WTC11 (cell line): ENCODE measurements around the gene CYP19A1. TPM values are rescaled to one million over a fixed set of nuclear protein-coding genes. Genes with fewer than 3 reads are reported as not detected.

Source experiments
- ATAC-seq: fragments of 200-7000 bp; cut with Tn5 transposase; 2 replicates; pipeline ENCODE4 v1.10.0; 2021; ENCODE audit warnings: mild to moderate bottlenecking, moderate library complexity
- CTCF ChIA-PET: fragments of 300-600 bp; sonication (Branson Sonifier 250); formaldehyde crosslinking; loops from one replicate; lab custom pipeline; 2021; ENCODE audit warnings: antibody characterized with exemption; lab: Charles Lee
- POLR2A ChIA-PET: fragments of 350-600 bp; sonication (Branson Sonifier 250); formaldehyde crosslinking; loops from one replicate; lab custom pipeline; 2021; ENCODE audit warnings: antibody characterized with exemption; lab: Charles Lee
- DNase-seq: peaks from one replicate; pipeline ENCODE4 v3.0.0; 2021; ENCODE audit warnings: low spot score
- H3K27ac Mint-ChIP-seq: 2 replicates; pipeline ENCODE4 v1.8.0; 2021; ENCODE audit warnings: mixed read lengths
- H3K27me3 Mint-ChIP-seq: 2 replicates; pipeline ENCODE4 v1.8.0; 2021; ENCODE audit warnings: low read depth, mild to moderate bottlenecking, moderate library complexity, mixed read lengths
- H3K36me3 Mint-ChIP-seq: 2 replicates; pipeline ENCODE4 v1.8.0; 2021; ENCODE audit warnings: mixed read lengths
- H3K4me1 Mint-ChIP-seq: 2 replicates; pipeline ENCODE4 v1.8.0; 2022; ENCODE audit warnings: mixed read lengths
- H3K4me3 Mint-ChIP-seq: 2 replicates; pipeline ENCODE4 v1.8.0; 2021; ENCODE audit warnings: mild to moderate bottlenecking, moderate library complexity, mixed read lengths
- H3K9me3 Mint-ChIP-seq: 2 replicates; pipeline ENCODE4 v1.8.0; 2021; ENCODE audit warnings: mixed read lengths
- CTCF ChIP-seq: fragments of 200-600 bp; IDR thresholded peaks from 2 replicates; pipeline ENCODE4 v1.8.0; 2022; ENCODE audit warnings: antibody characterized with exemption
- ESRRA ChIP-seq: sonication (generic); formaldehyde crosslinking; IDR thresholded peaks from 2 replicates; pipeline ENCODE4 v1.8.1; 2022; ENCODE audit warnings: mild to moderate bottlenecking, missing genetic modification reagents, borderline replicate concordance
- FOXJ3 ChIP-seq: sonication (generic); formaldehyde crosslinking; IDR thresholded peaks from 2 replicates; pipeline ENCODE4 v1.9.0; 2021; ENCODE audit warnings: missing genetic modification reagents, mild to moderate bottlenecking, borderline replicate concordance
- FOXK1 ChIP-seq: sonication (generic); formaldehyde crosslinking; IDR thresholded peaks from 2 replicates; pipeline ENCODE4 v1.8.0; 2022; ENCODE audit warnings: mild to moderate bottlenecking, moderate library complexity, missing genetic modification reagents
- GABPB1 ChIP-seq: sonication (generic); formaldehyde crosslinking; IDR thresholded peaks from 2 replicates; pipeline ENCODE4 v1.8.1; 2023; ENCODE audit warnings: mild to moderate bottlenecking, missing genetic modification reagents
- MAX ChIP-seq: sonication (generic); formaldehyde crosslinking; IDR thresholded peaks from 2 replicates; pipeline ENCODE4 v1.8.0; 2022; ENCODE audit warnings: mild to moderate bottlenecking, missing genetic modification reagents
- MXD4 ChIP-seq: fragments of 250-450 bp; sonication (Bioruptor Pico); IDR thresholded peaks from 2 replicates; pipeline ENCODE4 v1.8.0; 2021; ENCODE audit warnings: mild to moderate bottlenecking, moderate library complexity, borderline replicate concordance
- USF1 ChIP-seq: sonication (generic); formaldehyde crosslinking; IDR thresholded peaks from 2 replicates; pipeline ENCODE4 v1.8.0; 2022; ENCODE audit warnings: mild to moderate bottlenecking, missing genetic modification reagents
- ZNF138 ChIP-seq: sonication (generic); formaldehyde crosslinking; conservative IDR thresholded peaks from 2 replicates; pipeline ENCODE4 v1.8.1; 2022; ENCODE audit warnings: mild to moderate bottlenecking, moderate library complexity, missing genetic modification reagents
- total RNA-seq: library from RNA; stranded (reverse); gene quantifications from 3 replicates; pipeline ENCODE4 v1.2.3, GENCODE V29; 2021
- TF ChIP-seq, protein P1 (sequence below): sonication (generic); formaldehyde crosslinking; IDR thresholded peaks from 2 replicates; pipeline ENCODE4 v1.8.0; 2022; ENCODE audit warnings: missing genetic modification reagents
- TF ChIP-seq, protein P2 (sequence below): sonication (generic); formaldehyde crosslinking; IDR thresholded peaks from 2 replicates; pipeline ENCODE4 v1.8.0; 2023; ENCODE audit warnings: missing genetic modification reagents
- TF ChIP-seq, protein P3 (sequence below): sonication (generic); formaldehyde crosslinking; IDR thresholded peaks from 2 replicates; pipeline ENCODE4 v1.8.0; 2022; ENCODE audit warnings: mild to moderate bottlenecking, missing genetic modification reagents
- TF ChIP-seq, protein P4 (sequence below): sonication (generic); formaldehyde crosslinking; IDR thresholded peaks from 2 replicates; pipeline ENCODE4 v1.8.1; 2023; ENCODE audit warnings: mild to moderate bottlenecking, missing genetic modification reagents

CYP19A1 gene
- total RNA-seq, 1 experiment from 2014 or later, result not detected

DNA sequence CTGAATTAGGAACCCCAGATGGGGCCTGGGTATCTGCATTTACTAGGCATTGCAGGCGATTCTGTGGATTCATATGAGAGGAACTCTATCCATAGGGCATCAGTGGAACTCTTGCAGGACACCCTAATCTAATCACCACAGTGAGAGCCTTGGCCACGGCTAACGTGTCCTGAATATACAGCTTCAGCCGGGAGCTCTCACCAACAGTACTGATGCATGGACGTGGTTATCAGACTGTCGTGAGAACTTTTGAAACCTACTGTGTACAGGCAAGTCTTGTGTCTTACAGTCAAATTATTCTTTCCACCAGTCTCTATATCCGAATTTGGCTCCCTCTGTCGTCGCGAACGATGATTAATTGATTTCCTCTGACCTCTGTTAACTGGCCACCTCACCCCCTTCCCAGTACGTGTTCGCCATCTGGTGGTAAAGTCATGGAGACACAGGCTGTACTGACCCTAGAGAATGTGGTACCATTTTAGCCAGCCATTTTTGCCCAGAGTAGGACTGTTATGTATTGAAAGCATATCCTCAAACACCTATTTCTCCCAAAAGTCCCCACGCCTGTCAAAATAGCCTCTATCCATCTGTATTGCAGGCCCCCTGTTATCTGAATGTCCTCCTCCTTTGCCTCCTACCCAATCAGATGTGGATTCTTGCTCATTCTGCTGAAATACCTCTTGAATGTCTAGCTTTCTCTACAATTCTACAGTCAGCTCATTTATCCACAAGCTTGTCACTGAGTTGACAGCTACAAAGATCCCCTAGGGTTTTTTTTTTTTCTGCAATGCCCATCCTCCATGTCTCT is 42.8 kb upstream of the CYP19A1 start:
- ChIA-PET CTCF (interaction anchor here (0.5 to 6.0 kb wide), 18 partner anchors 11 to 649 kb away, joined by 3 to 69 read pairs (median 6); partner anchors contain the start of gene AP4E1), POLR2A (interaction anchor here (1.2 kb wide), 1 partner anchor 95 kb away, joined by 3 read pairs; no protein-coding TSS in a partner anchor)
- H3K9me3 Mint-ChIP-seq, result no peaks in the 10 kb centered on the region
- H3K4me1 Mint-ChIP-seq, result peaks cover 4% of the 10 kb centered on the region
- no peak overlapping the region for H3K4me3 Mint-ChIP-seq
- peaks cover 2% of the 10 kb centered on the region; the same call in 1 of the 2 replicates for H3K27me3 Mint-ChIP-seq
- H3K36me3 Mint-ChIP-seq, result no peaks in the 10 kb centered on the region
- no peak overlapping the region for H3K27ac Mint-ChIP-seq
- ATAC-seq, result peak; percentile 93
- TF ChIP-seq FOXJ3 (CRISPR knock-in tag), result no peak
- TF ChIP-seq CTCF, result peak; percentile 80
- DNase-seq, result peak; percentile 60

GRCh38 chr15:51379390-51379789 is 41.0 kb upstream of the CYP19A1 start:
- Mint-ChIP-seq H3K27ac (no peak overlapping the region), H3K9me3 (no peaks in the 10 kb centered on the region), H3K4me1 (peaks cover 4% of the 10 kb centered on the region), H3K4me3 (no peak overlapping the region), H3K36me3 (no peaks in the 10 kb centered on the region), H3K27me3 (no peaks in the 10 kb centered on the region; the same call in 1 of the 2 replicates)
- DNase-seq (no peak), ATAC-seq (no peak)
- POLR2A ChIA-PET, result no interaction called here
- TF ChIP-seq FOXK1 (CRISPR knock-in tag) (no peak), USF1 (CRISPR knock-in tag) (no peak), ZNF138 (no peak), GABPB1 (CRISPR knock-in tag) (no peak), MXD4 (CRISPR knock-in tag) (no peak)
- TF ChIP-seq, protein P1, sequence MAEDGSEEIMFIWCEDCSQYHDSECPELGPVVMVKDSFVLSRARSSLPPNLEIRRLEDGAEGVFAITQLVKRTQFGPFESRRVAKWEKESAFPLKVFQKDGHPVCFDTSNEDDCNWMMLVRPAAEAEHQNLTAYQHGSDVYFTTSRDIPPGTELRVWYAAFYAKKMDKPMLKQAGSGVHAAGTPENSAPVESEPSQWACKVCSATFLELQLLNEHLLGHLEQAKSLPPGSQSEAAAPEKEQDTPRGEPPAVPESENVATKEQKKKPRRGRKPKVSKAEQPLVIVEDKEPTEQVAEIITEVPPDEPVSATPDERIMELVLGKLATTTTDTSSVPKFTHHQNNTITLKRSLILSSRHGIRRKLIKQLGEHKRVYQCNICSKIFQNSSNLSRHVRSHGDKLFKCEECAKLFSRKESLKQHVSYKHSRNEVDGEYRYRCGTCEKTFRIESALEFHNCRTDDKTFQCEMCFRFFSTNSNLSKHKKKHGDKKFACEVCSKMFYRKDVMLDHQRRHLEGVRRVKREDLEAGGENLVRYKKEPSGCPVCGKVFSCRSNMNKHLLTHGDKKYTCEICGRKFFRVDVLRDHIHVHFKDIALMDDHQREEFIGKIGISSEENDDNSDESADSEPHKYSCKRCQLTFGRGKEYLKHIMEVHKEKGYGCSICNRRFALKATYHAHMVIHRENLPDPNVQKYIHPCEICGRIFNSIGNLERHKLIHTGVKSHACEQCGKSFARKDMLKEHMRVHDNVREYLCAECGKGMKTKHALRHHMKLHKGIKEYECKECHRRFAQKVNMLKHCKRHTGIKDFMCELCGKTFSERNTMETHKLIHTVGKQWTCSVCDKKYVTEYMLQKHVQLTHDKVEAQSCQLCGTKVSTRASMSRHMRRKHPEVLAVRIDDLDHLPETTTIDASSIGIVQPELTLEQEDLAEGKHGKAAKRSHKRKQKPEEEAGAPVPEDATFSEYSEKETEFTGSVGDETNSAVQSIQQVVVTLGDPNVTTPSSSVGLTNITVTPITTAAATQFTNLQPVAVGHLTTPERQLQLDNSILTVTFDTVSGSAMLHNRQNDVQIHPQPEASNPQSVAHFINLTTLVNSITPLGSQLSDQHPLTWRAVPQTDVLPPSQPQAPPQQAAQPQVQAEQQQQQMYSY, result no peak
- CTCF ChIA-PET, result interaction anchor here (0.9 to 6.0 kb wide), 2 partner anchors 12 to 152 kb away, joined by 3 to 69 read pairs; no protein-coding TSS in a partner anchor

- Mint-ChIP-seq H3K27me3 (no peaks in the 10 kb centered on the region; the same call in 1 of the 2 replicates), H3K4me3 (no peak overlapping the region), H3K27ac (no peak overlapping the region), H3K9me3 (no peaks in the 10 kb centered on the region), H3K36me3 (no peaks in the 10 kb centered on the region), H3K4me1 (peaks cover 4% of the 10 kb centered on the region)
- ChIA-PET POLR2A (no interaction called here), CTCF (interaction anchor here (0.9 to 6.0 kb wide), 7 partner anchors 13 to 246 kb away, joined by 3 to 69 read pairs (median 5); no protein-coding TSS in a partner anchor)
- TF ChIP-seq ESRRA (CRISPR knock-in tag) (no peak), CTCF (no peak), MAX (CRISPR knock-in tag) (no peak)
- TF ChIP-seq, protein P2, sequence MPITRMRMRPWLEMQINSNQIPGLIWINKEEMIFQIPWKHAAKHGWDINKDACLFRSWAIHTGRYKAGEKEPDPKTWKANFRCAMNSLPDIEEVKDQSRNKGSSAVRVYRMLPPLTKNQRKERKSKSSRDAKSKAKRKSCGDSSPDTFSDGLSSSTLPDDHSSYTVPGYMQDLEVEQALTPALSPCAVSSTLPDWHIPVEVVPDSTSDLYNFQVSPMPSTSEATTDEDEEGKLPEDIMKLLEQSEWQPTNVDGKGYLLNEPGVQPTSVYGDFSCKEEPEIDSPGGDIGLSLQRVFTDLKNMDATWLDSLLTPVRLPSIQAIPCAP (CRISPR knock-in tag), result no peak
- TF ChIP-seq, protein P3, sequence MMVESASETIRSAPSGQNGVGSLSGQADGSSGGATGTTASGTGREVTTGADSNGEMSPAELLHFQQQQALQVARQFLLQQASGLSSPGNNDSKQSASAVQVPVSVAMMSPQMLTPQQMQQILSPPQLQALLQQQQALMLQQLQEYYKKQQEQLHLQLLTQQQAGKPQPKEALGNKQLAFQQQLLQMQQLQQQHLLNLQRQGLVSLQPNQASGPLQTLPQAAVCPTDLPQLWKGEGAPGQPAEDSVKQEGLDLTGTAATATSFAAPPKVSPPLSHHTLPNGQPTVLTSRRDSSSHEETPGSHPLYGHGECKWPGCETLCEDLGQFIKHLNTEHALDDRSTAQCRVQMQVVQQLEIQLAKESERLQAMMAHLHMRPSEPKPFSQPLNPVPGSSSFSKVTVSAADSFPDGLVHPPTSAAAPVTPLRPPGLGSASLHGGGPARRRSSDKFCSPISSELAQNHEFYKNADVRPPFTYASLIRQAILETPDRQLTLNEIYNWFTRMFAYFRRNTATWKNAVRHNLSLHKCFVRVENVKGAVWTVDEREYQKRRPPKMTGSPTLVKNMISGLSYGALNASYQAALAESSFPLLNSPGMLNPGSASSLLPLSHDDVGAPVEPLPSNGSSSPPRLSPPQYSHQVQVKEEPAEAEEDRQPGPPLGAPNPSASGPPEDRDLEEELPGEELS, result no peak
- TF ChIP-seq, protein P4, sequence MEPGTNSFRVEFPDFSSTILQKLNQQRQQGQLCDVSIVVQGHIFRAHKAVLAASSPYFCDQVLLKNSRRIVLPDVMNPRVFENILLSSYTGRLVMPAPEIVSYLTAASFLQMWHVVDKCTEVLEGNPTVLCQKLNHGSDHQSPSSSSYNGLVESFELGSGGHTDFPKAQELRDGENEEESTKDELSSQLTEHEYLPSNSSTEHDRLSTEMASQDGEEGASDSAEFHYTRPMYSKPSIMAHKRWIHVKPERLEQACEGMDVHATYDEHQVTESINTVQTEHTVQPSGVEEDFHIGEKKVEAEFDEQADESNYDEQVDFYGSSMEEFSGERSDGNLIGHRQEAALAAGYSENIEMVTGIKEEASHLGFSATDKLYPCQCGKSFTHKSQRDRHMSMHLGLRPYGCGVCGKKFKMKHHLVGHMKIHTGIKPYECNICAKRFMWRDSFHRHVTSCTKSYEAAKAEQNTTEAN (CRISPR knock-in tag), result no peak
- ATAC-seq (no peak), DNase-seq (no peak)
Measured at GRCh38 chr15:51378406-51378805, 40.0 kb upstream of the CYP19A1 start.
